GM18861 (cell line): Measurements from ENCODE around the gene CTNNBIP1.
"Not testable (repeated sequence)": the region's sequence is repeated elsewhere in the genome, so short reads cannot be mapped to it uniquely, and the experiment has no call there.

Experiments
- ATAC-seq: cut with Tn5 transposase; IDR thresholded peaks from one replicate; pipeline ENCODE4 v1.9.1; 2021; ENCODE audit not compliant: unreplicated experiment

CTNNBIP1 gene

GRCh38 chr1:9811239-9811966 is 98.7 kb downstream of the CTNNBIP1 start:
- no peak for ATAC-seq

GRCh38 chr1:9809100-9809510 is 101.0 kb downstream of the CTNNBIP1 start:
- ATAC-seq, result no peak

GRCh38 chr1:9808459-9808858 is 101.6 kb downstream of the CTNNBIP1 start:
- ATAC-seq, result no peak

- ATAC-seq, result no peak
Measured at GRCh38 chr1:9807541-9807940, 102.5 kb downstream of the CTNNBIP1 start.

- ATAC-seq, result not testable (repeated sequence)
Measured at GRCh38 chr1:9805972-9806371, 104.1 kb downstream of the CTNNBIP1 start.

- no peak for ATAC-seq
Measured at GRCh38 chr1:9805006-9805508, 105.0 kb downstream of the CTNNBIP1 start.

GRCh38 chr1:9803003-9803918 is 106.8 kb downstream of the CTNNBIP1 start:
- not testable (repeated sequence) for ATAC-seq

- ATAC-seq, result no peak
Measured at GRCh38 chr1:9801909-9802308, 108.2 kb downstream of the CTNNBIP1 start.
